CD4-positive, alpha-beta T cell treated with Interleukin-21 for 1 hour (primary cell): Measurements from ENCODE around the gene DZIP1L.

Experiments
- DNase-seq: peaks from one replicate; pipeline ENCODE4 v3.0.0-alpha.2; 2020

The DZIP1L gene

GRCh38 chr3:138066383-138066782 lies 49.0 kb downstream of the DZIP1L start:
- no peak for DNase-seq

GRCh38 chr3:138065949-138066348 lies 49.5 kb downstream of the DZIP1L start:
- no peak for DNase-seq

- DNase-seq: no peak
Observed at GRCh38 chr3:138063416-138063815, 52.0 kb downstream of the DZIP1L start.

GRCh38 chr3:138062626-138063025 lies 52.8 kb downstream of the DZIP1L start:
- DNase-seq: no peak

GRCh38 chr3:138062037-138062436 lies 53.4 kb downstream of the DZIP1L start:
- no peak for DNase-seq

- no peak for DNase-seq
Observed at GRCh38 chr3:138060792-138061191, 54.6 kb downstream of the DZIP1L start.

GRCh38 chr3:138059261-138059660 lies 56.1 kb downstream of the DZIP1L start:
- no peak for DNase-seq

- no peak for DNase-seq
Observed at GRCh38 chr3:138057384-138057783, 58.0 kb downstream of the DZIP1L start.

GRCh38 chr3:138054057-138054456 lies 61.4 kb downstream of the DZIP1L start:
- DNase-seq: no peak

GRCh38 chr3:138051947-138052802 lies 63.2 kb downstream of the DZIP1L start:
- no peak for DNase-seq

- no peak for DNase-seq
Observed at GRCh38 chr3:138049157-138049919, 66.1 kb downstream of the DZIP1L start.

- no peak for DNase-seq
Observed at GRCh38 chr3:138047596-138048158, 67.7 kb downstream of the DZIP1L start.

GRCh38 chr3:138046955-138047354 lies 68.5 kb downstream of the DZIP1L start:
- no peak for DNase-seq

GRCh38 chr3:138046085-138046484 lies 69.3 kb downstream of the DZIP1L start:
- DNase-seq: no peak

- no peak for DNase-seq
Observed at GRCh38 chr3:138043266-138044029, 72.0 kb downstream of the DZIP1L start.

GRCh38 chr3:138042043-138042442 lies 73.4 kb downstream of the DZIP1L start:
- no peak for DNase-seq

- DNase-seq: no peak
Observed at GRCh38 chr3:138038725-138039462, 76.5 kb downstream of the DZIP1L start.

- DNase-seq: no peak
Observed at GRCh38 chr3:138036572-138036971, 78.8 kb downstream of the DZIP1L start.

- DNase-seq: no peak
Observed at GRCh38 chr3:138034918-138035317, 80.5 kb downstream of the DZIP1L start.

GRCh38 chr3:138033202-138033691 lies 82.2 kb downstream of the DZIP1L start:
- no peak for DNase-seq

- no peak for DNase-seq
Observed at GRCh38 chr3:138032567-138032966, 82.8 kb downstream of the DZIP1L start.

- no peak for DNase-seq
Observed at GRCh38 chr3:138031536-138031935, 83.9 kb downstream of the DZIP1L start.
